Erythroblast (primary cell): ENCODE data around the gene ZBTB24.
"Not testable (repeated sequence)": the region's sequence is repeated elsewhere in the genome, so short reads cannot be mapped to it uniquely, and the experiment has no call there.

Experiments
- DNase-seq, 2 experiments: peaks; one replicate each; lab custom pipeline; 2025; lab: John Stamatoyannopoulos, UW
- GATA1 ChIP-seq: IDR thresholded peaks from 2 replicates; pipeline ENCODE4 v1.6.1; 2011; ENCODE audit warnings: low read depth, mild to moderate bottlenecking, control low read depth, low read length, moderate library complexity
- POLR2A ChIP-seq: IDR thresholded peaks from 2 replicates; pipeline ENCODE4 v1.6.1; 2011; ENCODE audit warnings: mild to moderate bottlenecking, low read length

The ZBTB24 gene

DNA sequence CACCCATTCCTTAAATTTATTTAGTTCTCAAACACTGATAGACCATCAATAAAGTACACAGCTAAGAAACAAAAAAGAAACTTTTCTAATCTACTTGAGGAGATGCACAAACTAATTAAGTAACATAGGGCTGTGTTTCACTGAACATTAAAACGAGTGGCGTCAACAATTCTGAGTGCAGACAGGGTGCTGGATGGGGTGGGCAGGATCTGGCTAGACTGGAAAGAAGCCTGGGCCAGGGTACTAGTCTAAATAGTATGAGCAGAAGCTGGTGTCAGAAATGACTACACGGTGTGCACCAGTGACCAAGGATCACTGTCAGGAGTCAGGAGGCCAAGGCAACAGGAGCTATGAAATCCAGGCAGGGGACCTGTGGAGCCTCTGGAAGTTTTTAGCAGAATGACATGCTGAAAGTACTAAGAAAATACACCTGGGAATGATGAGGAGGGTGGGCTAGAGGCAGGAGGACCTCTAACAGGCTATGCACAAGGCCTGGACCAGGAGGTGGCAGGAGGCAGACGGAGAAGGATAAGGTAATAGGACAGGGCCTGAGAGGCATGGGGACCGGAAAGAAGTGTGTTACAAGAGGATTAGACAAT is 13.3 kb downstream of the ZBTB24 start:
- TF ChIP-seq GATA1 (no peak), POLR2A (no peak)
- no peak for DNase-seq

DNA sequence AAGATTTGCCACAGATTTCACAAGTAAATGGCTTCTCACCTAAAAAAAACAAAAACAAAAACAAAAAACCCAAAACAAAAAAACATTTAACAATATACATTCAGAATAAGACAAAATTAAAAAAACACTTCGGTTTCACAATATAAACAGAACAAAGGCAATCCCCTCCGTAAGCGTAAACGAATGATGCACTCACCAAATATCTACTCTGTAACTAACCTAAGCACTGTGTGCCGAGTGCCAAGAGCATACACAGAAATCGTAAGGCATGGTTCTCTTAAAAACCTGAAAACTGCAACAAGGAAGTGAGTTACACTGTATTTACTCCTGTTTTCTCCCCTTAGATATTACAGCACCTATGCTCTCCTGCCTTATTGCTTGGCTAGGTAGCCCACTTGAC is 15.3 kb downstream of the ZBTB24 start:
- TF ChIP-seq GATA1 (no peak), POLR2A (no peak)
- no peak for DNase-seq

DNA sequence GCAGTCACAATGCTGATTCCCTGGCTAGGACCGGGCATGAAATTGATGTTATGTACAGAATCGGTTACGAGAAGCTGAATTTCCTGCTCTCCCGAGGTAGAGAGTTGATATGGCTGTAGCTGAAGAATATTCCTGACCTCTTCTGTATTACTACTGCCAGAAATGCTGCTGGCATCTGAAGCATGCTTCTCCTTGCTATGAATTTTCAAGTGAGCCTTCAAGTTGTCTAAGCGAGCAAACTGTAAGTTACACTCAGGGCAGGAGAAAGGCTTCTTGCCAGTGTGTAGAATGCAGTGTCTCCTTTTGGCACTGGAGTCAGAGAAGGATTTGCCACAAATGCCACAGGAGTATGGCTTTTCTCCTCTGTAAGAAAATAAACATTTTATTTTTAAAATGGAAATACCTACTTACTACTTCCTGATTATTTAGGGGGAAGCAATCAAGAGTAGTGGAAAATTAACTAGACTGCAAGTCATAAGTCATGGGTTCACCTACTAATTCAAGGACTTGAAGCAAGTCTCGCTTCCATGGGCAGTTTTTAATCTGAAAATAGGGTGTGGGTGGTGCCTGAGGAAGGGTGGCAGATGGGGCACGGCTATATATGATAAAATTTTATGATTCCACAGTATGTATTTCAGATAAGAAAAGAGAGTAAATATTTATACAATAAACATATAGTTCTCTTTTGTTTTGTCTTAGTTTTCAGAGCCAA is 16.7 kb downstream of the ZBTB24 start:
- TF ChIP-seq GATA1: no peak
- TF ChIP-seq POLR2A: no peak
- peak; percentile 27 to 49 for DNase-seq

DNA sequence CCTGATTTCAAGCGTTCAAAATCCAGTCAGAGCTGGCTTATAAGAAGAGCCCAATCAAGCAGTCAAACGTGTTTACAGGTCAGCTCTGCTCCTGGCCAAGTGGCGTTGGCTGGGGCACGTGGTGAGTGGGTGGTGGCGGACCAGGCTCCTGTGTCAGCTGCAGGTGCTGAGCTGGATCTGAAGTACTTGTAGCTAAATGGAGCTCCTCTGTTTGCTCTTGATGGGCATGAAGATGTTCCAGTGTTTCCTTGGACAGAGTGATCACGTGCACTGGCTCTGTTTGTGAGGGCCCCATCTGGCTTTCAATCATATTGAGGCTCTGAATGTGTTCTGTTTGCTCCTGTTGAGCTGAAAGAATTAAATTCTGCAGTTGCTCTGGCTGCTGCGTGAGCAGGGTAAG is 17.2 kb downstream of the ZBTB24 start:
- DNase-seq: no peak
- TF ChIP-seq POLR2A: no peak
- no peak for TF ChIP-seq GATA1

DNA sequence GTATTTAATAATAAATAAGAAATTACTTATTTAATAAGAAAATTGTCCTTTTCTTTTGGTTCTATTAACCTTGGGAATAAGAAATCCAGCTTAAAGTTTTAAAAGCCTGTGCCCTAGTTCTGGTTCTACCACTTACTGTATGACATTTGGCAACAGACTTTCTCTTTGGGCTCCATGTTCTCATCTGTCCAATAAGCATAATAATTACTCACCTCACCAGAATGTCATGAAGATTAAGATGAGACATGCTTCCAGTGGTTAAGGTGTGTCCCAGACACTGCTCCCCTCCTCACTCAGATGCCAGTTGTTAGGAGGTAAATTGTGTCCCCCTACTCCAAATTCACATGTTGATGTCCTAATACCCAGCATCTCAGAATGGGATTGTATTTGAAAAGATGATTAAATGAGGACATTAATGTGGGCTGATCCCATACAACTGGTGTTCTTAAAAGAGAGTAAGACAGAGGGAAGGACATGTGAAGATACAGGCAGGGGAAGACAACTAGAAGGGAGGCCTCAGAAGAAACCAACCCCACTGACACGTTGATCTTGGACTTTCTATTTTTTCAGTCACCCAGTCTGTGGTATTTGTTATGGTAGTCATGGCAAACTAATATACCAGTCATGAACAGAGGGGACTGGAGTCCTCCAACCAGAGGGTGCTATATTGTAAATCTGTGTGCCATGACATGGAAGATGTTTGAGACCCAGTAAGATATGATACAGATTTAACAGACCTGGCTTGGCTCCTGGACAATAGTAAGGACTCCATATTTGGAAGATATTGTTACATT is 21.1 kb downstream of the ZBTB24 start:
- TF ChIP-seq POLR2A: no peak
- no peak for TF ChIP-seq GATA1
- no peak for DNase-seq

DNA sequence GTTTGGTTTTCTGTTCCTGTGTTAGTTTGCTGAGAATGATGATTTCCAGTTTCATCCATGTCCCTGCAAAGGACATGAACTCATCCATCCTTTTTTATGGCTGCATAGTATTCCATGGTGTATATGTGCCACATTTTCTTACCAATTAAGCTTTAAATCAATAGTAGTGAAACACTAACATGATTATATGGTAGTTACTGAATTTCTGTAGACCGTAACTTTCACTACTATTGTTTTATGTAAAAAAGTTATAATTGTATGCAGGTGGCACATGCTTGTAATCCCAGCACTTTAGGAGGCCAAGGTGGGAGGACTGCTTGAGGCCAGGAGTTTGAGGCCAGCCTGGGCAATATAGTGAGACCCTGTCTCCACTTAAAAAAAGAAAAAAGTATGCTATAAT is 21.8 kb downstream of the ZBTB24 start:
- not testable (repeated sequence) for DNase-seq

DNA sequence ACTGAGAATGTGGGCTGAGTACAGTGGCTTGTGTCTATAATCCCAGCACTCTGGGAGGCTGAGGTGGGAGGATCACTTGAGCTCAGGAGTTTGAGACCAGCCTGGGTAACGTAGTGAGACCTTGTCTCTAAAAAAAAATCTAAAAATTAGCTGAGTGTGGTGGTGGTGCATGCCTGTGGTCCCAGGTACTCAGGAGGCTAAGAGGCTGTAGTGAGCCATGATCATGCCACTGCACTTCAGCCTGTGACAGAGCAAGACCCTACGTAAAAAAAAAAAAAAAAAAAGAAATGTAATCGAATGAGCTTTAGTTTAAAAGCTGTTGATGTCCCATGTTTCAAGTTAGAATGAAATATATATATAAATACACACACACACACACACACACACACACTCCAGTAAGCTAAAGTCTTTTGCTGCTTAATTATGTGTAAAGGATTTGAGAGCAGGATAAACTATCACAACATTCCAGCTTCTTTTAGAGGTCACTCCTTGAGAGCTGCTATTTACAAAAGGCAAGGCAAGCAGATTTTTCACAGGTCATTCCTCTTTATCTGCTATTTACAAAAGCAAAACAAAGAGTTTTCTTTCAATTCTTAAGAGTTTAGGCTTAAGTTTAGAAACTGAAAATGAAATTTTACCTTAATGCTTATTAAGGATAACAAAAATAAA is 22.7 kb downstream of the ZBTB24 start:
- TF ChIP-seq GATA1 (no peak), POLR2A (no peak)
- no peak for DNase-seq

DNA sequence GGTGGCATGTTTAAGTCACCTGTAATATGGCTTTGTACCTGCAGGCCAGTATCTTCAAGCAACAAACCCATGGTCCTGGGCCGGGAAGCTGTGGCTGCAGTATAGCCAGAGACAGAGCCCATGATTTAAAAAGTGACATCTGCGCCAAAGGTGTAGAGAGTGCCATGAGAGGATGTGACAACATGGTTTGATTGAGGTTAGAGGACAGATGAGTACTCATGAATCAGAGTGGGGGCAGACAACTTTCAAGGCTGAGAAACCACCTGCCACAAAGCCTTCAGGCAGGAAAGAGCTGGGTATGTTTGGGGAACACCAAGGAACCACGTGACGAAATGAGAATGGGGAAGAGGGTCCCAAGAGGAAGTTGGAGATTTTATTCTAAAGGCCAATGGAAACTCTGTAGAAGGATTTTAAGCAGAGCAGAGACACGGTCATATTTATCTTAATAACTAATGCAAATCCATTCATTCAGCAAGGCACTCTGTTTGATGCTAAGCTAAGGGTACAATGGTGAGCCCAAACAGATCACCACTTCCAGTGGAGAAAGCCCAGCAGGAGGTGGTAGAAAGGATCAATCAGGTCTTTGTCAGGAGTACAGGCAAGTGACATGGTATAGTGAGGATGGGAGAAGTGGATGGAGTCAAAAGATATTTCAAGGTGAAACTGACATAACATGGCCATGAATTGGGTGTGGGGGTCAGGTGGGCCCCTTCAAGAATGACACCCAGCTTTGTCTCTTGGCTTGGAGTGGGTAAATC is 24.1 kb downstream of the ZBTB24 start:
- no peak for DNase-seq
- TF ChIP-seq POLR2A (no peak), GATA1 (no peak)

DNA sequence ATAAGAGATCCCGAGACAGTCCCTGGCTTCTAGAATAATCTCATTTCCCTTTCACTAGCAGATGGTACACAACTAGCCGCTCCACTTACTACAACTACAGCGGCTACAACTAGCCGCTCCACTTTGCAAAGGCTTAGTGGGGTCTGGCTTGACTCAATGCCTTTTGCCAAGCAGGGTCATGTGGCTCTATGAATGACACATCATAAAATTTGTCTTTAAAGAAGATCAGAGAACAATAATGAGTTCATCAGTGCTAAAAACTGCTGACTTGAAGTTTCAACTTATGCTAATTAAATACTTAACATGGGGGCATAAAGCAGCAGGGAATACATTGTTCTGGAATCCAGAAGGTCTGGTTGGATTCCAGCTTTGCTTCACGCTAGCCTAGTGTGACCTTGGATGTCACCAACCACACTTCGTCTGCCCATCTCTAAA is 25.4 kb downstream of the ZBTB24 start:
- no peak for DNase-seq
- TF ChIP-seq POLR2A (no peak), GATA1 (no peak)

DNA sequence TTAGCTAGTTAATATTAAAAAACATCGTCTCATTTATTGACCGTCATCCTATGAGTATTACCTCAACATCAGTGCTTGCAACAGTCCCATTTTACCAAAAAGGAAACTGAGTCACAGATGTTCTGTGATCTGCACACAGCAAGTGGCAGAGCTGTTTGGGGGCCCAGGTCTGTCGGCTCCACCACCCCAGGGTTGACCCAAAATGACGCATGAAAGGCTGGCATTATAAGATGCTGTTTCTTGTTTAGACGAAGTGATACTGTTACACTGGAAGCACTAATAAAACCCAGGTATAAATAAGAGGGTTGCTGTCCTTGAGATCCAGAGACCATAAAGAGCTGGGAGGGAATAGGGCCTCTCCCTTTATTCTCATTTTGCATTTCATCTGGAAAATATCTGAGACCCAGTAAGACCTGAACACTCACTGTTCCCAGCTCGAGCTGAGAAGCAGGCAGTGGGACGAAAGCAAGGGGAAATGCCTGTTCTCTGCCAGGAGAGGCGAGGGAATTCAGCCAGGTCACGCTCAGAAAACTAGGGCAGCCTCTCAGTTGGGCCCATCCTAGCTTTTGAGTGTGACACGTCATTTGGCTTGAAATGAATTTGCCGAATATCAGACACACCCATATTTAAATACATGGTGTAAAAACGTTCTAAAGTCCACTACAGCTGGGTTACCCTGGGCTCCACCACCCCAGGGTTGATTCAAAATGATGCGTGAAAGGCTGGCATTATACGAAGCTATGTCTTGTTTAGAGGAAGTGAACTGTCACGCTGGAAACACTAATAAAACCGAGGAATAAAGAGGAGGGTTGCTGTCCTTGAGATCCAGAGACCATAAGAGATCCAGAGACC is 26.1 kb downstream of the ZBTB24 start:
- DNase-seq: no peak
- TF ChIP-seq GATA1: no peak
- TF ChIP-seq POLR2A: no peak

DNA sequence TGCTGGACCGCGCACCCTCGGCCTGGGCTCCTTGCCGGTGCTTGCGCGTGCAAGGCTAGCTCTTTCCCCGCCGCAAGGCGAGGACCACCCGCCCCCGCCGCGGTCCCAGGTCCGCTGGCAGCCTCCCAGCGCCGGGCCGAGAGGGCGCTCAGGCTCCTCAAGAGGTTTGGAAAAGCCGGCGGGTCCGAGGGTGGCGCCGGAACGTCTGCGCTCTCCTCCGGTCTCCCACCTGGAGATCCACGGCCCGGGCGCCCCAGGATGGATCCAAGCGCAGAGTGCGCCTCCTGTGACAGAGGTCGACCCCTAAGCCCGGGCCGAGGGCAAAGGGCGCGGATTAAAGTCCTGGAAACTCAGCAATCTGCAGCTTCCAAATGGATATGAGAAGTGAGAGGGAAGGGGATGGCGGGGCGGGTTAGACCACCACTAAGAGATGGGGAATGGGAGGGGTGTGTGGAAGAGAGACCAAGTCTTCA is 26.9 kb downstream of the ZBTB24 start:
- DNase-seq: no peak
- TF ChIP-seq GATA1 (no peak), POLR2A (no peak)

DNA sequence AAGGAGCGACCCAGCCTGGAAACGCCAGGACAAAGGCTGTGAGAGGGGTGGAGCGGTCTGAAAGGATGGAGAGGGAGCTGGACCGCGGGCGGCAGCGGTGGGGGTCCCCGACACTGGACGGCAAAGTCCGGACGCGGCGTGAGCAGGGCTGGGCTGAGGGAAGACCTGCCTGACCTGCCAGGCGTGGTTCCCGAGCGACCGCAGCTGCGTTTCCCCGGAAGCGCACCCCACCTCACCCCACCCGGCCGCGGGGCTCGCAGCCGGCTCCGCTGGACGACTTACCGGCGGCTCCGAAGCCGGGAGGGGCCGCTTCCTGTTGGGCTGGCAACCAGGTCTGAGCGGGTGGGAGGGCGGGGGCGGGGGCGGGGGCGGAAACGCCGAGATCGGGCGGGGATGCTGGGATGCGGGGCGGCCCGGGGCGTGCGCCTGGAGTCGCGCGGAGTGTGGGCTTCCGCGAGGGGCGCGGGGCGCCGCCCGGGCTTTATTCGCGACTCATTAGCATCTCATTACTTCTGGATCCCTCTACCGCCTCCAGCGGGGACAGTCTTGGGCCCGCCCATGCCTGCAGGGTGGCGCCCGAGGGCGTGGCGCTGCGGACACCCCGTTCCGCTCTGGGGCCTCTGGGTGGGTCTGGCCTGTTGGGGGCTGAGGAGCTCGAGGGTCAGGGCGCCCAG is 27.4 kb downstream of the ZBTB24 start, which contains the start of gene MICAL1:
MICAL1 (minus strand) TSS at position 336 of the 674 bp plus-strand sequence. CDS start 1,576 bp downstream, outside the sequence.
- no peak for TF ChIP-seq POLR2A
- peak; percentile 79 to 80 for DNase-seq
